ENCODE data around the gene AQP5.

GRCh38 chr12:49967042-49967776 is 5.5 kb downstream of the AQP5 start:
- TF ChIP-seq CTCF (conservative IDR thresholded peaks at IDR 0.05 in 1 of 2, IDR thresholded peaks at IDR 0.05 in 1 of 2; ENCODE audit: extremely low read depth in 1 of 2, insufficient read depth in 1 of 2, low read depth in 1 of 2, low read length in 2 of 2) (peak; percentile 85 to 88), EZH2 (IDR thresholded peaks at IDR 0.05; ENCODE audit: borderline replicate concordance, low read length) (no peak)
